WTC11 (cell line): Measurements from ENCODE around the gene PDZRN3. TPM values are rescaled to one million over a fixed set of nuclear protein-coding genes. Genes with fewer than 3 reads are reported as not detected.

Source experiments
- ATAC-seq: fragments of 200-7000 bp; cut with Tn5 transposase; 2 replicates; pipeline ENCODE4 v1.10.0; 2021; ENCODE audit warnings: mild to moderate bottlenecking, moderate library complexity
- CTCF ChIA-PET: fragments of 300-600 bp; sonication (Branson Sonifier 250); formaldehyde crosslinking; loops from one replicate; lab custom pipeline; 2021; ENCODE audit warnings: antibody characterized with exemption; lab: Charles Lee
- POLR2A ChIA-PET: fragments of 350-600 bp; sonication (Branson Sonifier 250); formaldehyde crosslinking; loops from one replicate; lab custom pipeline; 2021; ENCODE audit warnings: antibody characterized with exemption; lab: Charles Lee
- DNase-seq: peaks from one replicate; pipeline ENCODE4 v3.0.0; 2021; ENCODE audit warnings: low spot score
- H3K27ac Mint-ChIP-seq: 2 replicates; pipeline ENCODE4 v1.8.0; 2021; ENCODE audit warnings: mixed read lengths
- H3K27me3 Mint-ChIP-seq: 2 replicates; pipeline ENCODE4 v1.8.0; 2021; ENCODE audit warnings: low read depth, mild to moderate bottlenecking, moderate library complexity, mixed read lengths
- H3K36me3 Mint-ChIP-seq: 2 replicates; pipeline ENCODE4 v1.8.0; 2021; ENCODE audit warnings: mixed read lengths
- H3K4me1 Mint-ChIP-seq: 2 replicates; pipeline ENCODE4 v1.8.0; 2022; ENCODE audit warnings: mixed read lengths
- H3K4me3 Mint-ChIP-seq: 2 replicates; pipeline ENCODE4 v1.8.0; 2021; ENCODE audit warnings: mild to moderate bottlenecking, moderate library complexity, mixed read lengths
- H3K9me3 Mint-ChIP-seq: 2 replicates; pipeline ENCODE4 v1.8.0; 2021; ENCODE audit warnings: mixed read lengths
- ARID4B ChIP-seq: sonication (generic); formaldehyde crosslinking; IDR thresholded peaks from 2 replicates; pipeline ENCODE4 v1.8.0; 2023; ENCODE audit warnings: missing genetic modification reagents, mild to moderate bottlenecking, borderline replicate concordance
- ATF2 ChIP-seq: sonication (generic); formaldehyde crosslinking; IDR thresholded peaks from 2 replicates; pipeline ENCODE4 v1.8.1; 2022; ENCODE audit warnings: low read depth, missing genetic modification reagents, borderline replicate concordance
- CREM ChIP-seq: sonication (generic); formaldehyde crosslinking; IDR thresholded peaks from 2 replicates; pipeline ENCODE4 v1.8.1; 2022; ENCODE audit warnings: mild to moderate bottlenecking, missing genetic modification reagents, moderate library complexity
- E2F1 ChIP-seq: sonication (generic); formaldehyde crosslinking; IDR thresholded peaks from 2 replicates; pipeline ENCODE4 v1.8.0; 2022; ENCODE audit warnings: mild to moderate bottlenecking, missing genetic modification reagents
- ETV6 ChIP-seq: sonication (generic); formaldehyde crosslinking; IDR thresholded peaks from 2 replicates; pipeline ENCODE4 v1.8.1; 2022; ENCODE audit warnings: mild to moderate bottlenecking, missing genetic modification reagents
- HMGA2 ChIP-seq: fragments of 250-450 bp; sonication (Bioruptor Pico); IDR thresholded peaks from 2 replicates; pipeline ENCODE4 v1.4.0; 2021; ENCODE audit warnings: mild to moderate bottlenecking, moderate library complexity
- JUN ChIP-seq: sonication (generic); formaldehyde crosslinking; IDR thresholded peaks from 2 replicates; pipeline ENCODE4 v1.8.0; 2023; ENCODE audit warnings: mild to moderate bottlenecking, missing genetic modification reagents
- MAX ChIP-seq: sonication (generic); formaldehyde crosslinking; IDR thresholded peaks from 2 replicates; pipeline ENCODE4 v1.8.0; 2022; ENCODE audit warnings: mild to moderate bottlenecking, missing genetic modification reagents
- MYBL2 ChIP-seq: sonication (generic); formaldehyde crosslinking; IDR thresholded peaks from 2 replicates; pipeline ENCODE4 v1.8.1; 2023; ENCODE audit warnings: mild to moderate bottlenecking, moderate library complexity, missing genetic modification reagents
- NFE2L1 ChIP-seq: sonication (generic); formaldehyde crosslinking; IDR thresholded peaks from 2 replicates; pipeline ENCODE4 v1.8.1; 2023; ENCODE audit warnings: missing genetic modification reagents
- OVOL2 ChIP-seq: fragments of 250-450 bp; sonication (Bioruptor Pico); IDR thresholded peaks from 2 replicates; pipeline ENCODE4 v1.9.0; 2021; ENCODE audit warnings: mild to moderate bottlenecking, borderline replicate concordance
- SMAD4 ChIP-seq: sonication (generic); formaldehyde crosslinking; IDR thresholded peaks from 2 replicates; pipeline ENCODE4 v1.8.0; 2022; ENCODE audit warnings: mild to moderate bottlenecking, missing genetic modification reagents
- TEAD4 ChIP-seq: sonication (generic); formaldehyde crosslinking; IDR thresholded peaks from 2 replicates; pipeline ENCODE4 v1.8.0; 2022; ENCODE audit warnings: mild to moderate bottlenecking, missing genetic modification reagents
- ZBTB43 ChIP-seq: sonication (generic); formaldehyde crosslinking; IDR thresholded peaks from 2 replicates; pipeline ENCODE4 v1.8.1; 2023; ENCODE audit warnings: mild to moderate bottlenecking, missing genetic modification reagents
- ZNF423 ChIP-seq: fragments of 250-450 bp; sonication (Bioruptor Pico); IDR thresholded peaks from 2 replicates; pipeline ENCODE4 v2.1.2; 2022; ENCODE audit warnings: mild to moderate bottlenecking, moderate library complexity
- ZNF512 ChIP-seq: sonication (generic); formaldehyde crosslinking; IDR thresholded peaks from 2 replicates; pipeline ENCODE4 v1.8.1; 2022; ENCODE audit warnings: missing genetic modification reagents, borderline replicate concordance
- ZNF532 ChIP-seq: fragments of 250-450 bp; sonication (Bioruptor Pico); IDR thresholded peaks from 2 replicates; pipeline ENCODE4 v1.9.0; 2021; ENCODE audit warnings: mild to moderate bottlenecking, borderline replicate concordance
- ZNF671 ChIP-seq: fragments of 250-450 bp; sonication (Bioruptor Pico); IDR thresholded peaks from 2 replicates; pipeline ENCODE4 v1.8.0; 2021; ENCODE audit warnings: mild to moderate bottlenecking
- total RNA-seq: library from RNA; stranded (reverse); gene quantifications from 3 replicates; pipeline ENCODE4 v1.2.3, GENCODE V29; 2021

The PDZRN3 gene
- total RNA-seq, 1 experiment from 2014 or later = 9.5 TPM

GRCh38 chr3:73571238-73571794 lies 53.4 kb downstream of the PDZRN3 start:
- H3K4me1 Mint-ChIP-seq = peaks cover 4% of the 10 kb centered on the region
- DNase-seq = no peak
- H3K36me3 Mint-ChIP-seq = no peaks in the 10 kb centered on the region
- TF ChIP-seq HMGA2 (CRISPR knock-in tag) (no peak), ETV6 (CRISPR knock-in tag) (no peak), ZNF671 (no peak), ZNF423 (CRISPR knock-in tag) (no peak), NFE2L1 (CRISPR knock-in tag) (no peak), ZNF532 (CRISPR knock-in tag) (no peak), OVOL2 (CRISPR knock-in tag) (no peak), ZBTB43 (CRISPR knock-in tag) (no peak), JUN (CRISPR knock-in tag) (no peak), MYBL2 (CRISPR knock-in tag) (no peak), E2F1 (CRISPR knock-in tag) (no peak), CREM (no peak), ARID4B (CRISPR knock-in tag) (no peak), ATF2 (CRISPR knock-in tag) (no peak), MAX (CRISPR knock-in tag) (no peak), TEAD4 (CRISPR knock-in tag) (no peak), SMAD4 (CRISPR knock-in tag) (no peak), ZNF512 (CRISPR knock-in tag) (no peak)
- H3K4me3 Mint-ChIP-seq = no peak overlapping the region
- no peak for ATAC-seq
- H3K9me3 Mint-ChIP-seq = no peaks in the 10 kb centered on the region
- H3K27ac Mint-ChIP-seq = no peak overlapping the region
- ChIA-PET CTCF (no interaction called here), POLR2A (interaction anchor here (0.6 kb wide), 1 partner anchor 138 kb away, joined by 4 read pairs; no protein-coding TSS in a partner anchor)
- H3K27me3 Mint-ChIP-seq = no peaks in the 10 kb centered on the region
